HG02852 (cell line): Measurements from ENCODE around the gene RTP2.

Source experiments
- ATAC-seq: cut with Tn5 transposase; IDR thresholded peaks from one replicate; pipeline ENCODE4 v1.9.1; 2021; ENCODE audit warnings: mild to moderate bottlenecking, moderate library complexity; ENCODE audit not compliant: unreplicated experiment

RTP2 gene

DNA sequence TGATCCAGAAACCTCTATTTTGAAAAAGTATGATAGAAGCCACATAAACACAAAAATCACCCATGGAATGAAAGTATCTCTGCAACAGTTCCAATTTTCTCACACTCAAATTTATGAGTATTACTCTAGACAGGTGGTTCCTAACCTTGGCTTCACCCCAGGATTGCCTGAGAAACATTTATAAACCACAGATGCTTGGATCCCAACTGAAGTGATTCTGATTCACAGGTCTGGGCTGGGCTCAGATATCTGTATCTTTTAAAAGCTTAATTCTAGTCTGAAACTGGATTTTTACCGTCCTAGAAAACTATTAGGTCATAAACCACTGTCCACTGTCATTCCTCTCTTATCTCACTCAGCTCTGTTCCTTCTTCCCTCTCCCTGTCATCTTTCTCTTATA is 24.8 kb downstream of the RTP2 start:
- ATAC-seq: no peak

DNA sequence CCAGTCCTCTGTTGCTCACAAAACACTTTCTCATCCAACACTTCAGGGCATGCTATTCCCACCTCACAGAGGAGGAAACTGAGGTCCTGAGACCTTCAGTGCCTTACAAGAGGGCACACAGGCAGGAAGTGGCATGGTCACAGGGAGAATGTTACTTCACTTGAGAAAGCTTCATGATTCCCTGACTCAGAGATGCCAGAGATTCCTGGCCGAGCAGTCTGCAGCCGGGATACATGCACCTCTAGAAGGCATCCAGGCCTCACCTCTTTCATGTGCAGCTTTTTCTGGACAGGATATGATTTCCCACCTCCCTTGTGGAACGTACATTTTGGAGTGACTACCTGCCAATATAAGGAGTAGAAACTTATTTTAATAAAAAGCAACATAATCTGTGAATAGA is 29.3 kb downstream of the RTP2 start:
- ATAC-seq: no peak

DNA sequence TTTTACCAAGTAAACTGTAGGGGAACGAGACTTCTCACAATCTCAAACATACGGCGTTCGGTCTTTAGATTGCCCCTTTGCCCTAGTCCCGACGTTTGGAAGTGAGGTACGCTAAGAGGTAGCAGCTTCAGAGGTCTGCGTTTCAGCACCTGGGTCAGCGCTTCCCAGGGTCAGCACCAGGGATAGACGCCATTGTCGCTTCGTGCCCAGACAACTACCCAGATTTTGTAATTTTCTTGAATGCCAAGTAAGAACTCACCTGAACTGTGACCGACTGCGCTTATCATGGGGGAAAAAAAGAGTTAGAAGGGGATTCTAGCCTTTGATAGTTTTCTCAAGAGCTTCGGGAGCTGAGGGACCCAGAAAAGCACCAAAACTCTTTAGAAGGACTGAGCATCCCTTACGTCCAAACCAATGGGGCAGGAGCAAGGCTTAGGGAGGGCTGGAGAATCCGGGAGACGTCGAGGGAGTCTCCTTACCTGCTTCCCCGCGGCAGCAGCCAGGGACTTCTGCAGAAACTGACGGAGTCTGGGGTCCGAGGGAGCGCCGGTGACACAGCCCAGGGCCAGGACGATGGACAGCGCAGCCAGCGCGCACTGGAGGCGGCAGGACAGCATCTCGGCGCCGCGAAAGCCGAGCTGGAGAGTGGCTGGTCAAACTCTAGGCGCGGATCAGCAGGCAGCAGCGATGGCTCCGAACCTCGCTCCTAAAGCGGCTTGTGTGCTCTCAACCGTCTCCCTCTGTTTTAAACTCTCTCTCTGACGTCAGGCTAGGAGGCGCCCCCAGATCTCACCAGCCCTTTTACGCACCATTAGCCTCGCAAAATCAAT is 32.5 kb downstream of the RTP2 start, which contains the start of gene SST:
Gene SST, minus strand, starts transcription at position 720 of the 830 bp plus-strand sequence. Its CDS starts 103 bp downstream, at position 617.
- ATAC-seq: no peak

DNA sequence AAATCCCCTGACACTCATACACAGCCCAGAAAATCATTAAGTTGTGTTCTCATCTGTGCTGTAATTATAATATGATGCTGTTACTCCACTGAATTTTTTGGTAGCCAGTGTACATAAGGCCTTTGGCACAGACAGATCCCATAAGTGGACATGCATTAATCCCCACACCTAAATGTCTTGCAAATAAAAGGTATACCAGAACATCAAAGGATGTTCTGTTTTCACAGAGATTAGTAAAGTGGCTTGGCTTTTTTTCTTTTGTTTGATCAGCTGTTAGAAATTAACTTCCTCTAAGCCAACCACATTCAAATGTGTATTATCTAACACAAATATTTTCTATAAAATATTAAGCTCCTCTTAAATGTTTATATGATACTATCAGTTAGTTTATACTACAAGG is 34.8 kb downstream of the RTP2 start:
- no peak for ATAC-seq

DNA sequence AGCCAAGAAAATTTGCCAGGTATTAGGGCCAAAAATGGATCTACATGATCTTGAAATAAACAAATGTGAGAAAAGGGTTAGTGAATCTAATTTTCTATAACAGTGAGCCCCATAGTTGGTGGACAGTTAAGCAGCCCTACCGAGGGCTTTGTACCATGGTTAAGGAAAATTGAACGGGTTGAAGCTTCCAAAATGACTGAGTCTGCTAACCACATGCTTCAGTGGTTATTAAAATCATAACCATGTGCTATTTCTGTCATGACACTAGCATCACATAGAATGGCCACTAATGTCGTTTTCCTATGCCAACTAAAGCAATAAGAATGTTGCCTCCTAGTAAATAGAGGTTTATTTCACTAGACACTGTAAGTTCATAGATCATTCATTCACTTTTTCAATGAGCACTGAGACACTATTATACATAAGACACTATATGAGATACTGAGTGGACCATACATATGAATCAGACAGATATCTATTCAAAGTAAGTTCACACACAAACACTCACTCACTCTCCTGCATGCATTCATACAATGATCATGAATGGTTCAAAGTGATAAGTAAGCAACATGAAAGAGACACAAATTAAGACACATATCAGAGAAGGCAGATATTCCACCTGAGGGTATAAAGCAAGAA is 36.5 kb downstream of the RTP2 start:
- no peak for ATAC-seq

DNA sequence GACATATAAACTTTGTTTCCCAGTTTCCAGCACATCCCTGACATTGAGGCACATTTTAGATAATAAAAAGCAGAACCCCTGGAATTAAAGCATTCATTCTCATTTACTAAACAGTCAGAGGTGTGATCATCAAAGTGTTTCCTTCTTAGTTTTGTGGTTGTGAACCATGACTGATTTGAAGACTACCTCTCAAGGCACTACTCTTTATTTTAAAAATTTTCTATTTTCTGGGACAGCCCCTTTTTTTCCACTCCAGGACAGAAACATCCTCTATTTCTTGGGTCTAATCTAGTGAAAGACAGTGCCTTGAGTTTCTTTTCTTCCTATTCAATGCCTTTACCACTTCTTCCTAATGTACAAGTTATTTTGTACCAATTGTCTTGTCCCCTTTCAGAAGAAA is 37.3 kb downstream of the RTP2 start:
- ATAC-seq: no peak

DNA sequence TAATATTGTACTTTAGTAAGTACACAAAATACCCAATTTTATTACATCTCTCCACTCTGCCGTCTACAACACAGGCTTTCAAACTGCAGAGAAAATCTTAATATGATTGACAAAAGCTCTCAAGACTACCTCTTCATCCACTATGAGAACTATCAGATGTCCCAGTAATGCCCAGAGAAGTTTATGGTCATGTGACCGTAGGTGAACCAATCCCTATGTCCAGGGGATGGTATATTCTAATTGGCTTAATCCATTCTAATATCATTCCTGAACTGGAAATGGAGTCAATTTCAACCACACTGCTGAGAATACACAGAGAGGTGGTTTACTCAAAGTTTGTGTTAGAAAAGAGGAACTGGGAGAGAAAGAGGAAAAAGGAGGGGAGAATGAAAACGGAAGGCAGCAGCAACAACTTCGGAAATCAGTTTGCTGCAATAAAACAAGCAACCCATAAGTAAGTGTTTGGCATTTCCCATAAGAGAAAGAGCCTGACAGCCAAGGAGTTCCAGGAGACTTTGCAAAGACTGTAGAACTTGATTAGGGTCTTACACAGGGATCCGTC is 39.4 kb downstream of the RTP2 start:
- ATAC-seq: no peak

DNA sequence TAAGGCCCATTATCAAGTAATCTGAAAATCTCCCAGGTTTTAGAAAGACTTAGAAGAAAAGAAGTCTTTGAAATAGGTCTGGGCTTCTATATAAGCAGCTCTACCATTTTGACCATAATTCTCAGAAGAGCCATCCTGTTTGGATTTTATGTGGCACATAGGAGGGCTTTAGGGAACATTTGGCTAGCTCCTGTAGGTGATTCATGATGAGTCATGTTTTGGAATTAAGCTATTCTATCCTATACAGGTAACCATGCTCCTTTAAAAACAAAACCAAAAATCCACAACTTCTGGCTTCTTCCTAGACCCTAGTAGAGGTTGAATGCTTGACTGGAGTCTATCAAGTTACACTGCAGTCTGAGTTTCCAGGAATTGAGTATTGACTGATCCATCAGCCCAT is 41.1 kb downstream of the RTP2 start:
- ATAC-seq: no peak

DNA sequence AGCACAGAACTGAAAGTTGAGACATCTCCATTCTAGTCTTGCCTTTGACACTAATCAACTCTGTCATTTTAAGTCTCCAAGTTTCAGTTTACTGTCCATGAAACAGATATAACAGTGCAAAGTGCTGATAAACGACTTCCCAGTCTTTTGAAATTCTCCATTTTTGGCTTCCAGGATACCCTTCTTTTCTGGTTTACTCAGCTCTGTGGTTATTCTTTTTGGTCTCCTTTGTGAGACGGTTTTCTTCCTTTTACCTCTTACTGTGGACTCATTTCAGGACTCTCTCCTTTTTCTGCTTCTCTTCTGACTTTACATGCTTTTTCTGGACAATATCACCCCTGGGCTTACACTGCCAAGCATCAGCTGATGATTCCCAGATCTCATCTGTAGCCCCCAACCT is 51.1 kb downstream of the RTP2 start:
- no peak for ATAC-seq
